GM12872 (cell line): ENCODE data around the gene DSCAM.

ENCODE experiments used
- CTCF ChIP-seq: IDR thresholded peaks from 3 replicates; pipeline ENCODE4 v1.5.1; 2011; ENCODE audit warnings: low read depth, mild to moderate bottlenecking, low read length, moderate library complexity; ENCODE audit not compliant: insufficient read depth

Gene DSCAM

DNA sequence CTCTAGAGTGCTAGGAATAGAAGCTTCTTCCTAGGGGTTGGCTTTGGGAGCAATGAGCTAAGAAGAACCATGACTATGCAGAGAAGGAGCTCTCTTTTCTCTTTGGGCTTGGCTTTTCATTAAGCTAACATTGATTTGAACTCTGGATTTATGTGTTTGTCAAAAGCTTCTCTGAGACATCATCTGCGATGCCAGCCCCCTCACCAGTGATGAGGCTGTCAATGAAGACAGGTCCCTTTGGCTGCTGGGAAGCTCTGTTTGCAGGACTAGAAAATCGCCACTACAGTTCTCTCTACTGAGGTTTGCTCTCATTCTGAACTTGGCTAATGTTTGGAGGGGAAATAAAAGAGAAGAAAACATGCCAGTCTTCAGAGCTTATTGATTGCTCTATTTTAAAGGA, 794.7 kb downstream of the DSCAM start:
- no peak for TF ChIP-seq CTCF

DNA sequence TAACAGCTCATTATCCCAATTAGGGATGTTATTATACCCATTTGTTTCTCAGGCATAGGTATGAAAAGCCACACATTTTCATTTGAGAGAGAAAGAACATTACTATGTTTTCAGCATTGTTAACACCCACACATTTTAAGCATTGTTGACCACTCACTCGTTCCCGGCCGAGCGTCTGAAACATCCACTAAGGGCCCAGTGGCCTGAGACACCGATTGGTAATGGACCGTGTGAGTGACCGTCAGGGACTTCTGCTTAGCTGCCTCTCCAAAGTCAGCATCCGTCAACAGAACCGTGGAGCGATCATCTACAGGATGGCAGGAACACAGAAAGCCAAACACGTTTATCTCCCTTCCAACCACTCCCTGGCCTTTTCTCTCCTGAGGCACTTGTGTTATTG, 795.2 kb downstream of the DSCAM start:
- TF ChIP-seq CTCF = no peak

- TF ChIP-seq CTCF = no peak
Measured at GRCh38 chr21:40049931-40050290, 797.0 kb downstream of the DSCAM start.

DNA sequence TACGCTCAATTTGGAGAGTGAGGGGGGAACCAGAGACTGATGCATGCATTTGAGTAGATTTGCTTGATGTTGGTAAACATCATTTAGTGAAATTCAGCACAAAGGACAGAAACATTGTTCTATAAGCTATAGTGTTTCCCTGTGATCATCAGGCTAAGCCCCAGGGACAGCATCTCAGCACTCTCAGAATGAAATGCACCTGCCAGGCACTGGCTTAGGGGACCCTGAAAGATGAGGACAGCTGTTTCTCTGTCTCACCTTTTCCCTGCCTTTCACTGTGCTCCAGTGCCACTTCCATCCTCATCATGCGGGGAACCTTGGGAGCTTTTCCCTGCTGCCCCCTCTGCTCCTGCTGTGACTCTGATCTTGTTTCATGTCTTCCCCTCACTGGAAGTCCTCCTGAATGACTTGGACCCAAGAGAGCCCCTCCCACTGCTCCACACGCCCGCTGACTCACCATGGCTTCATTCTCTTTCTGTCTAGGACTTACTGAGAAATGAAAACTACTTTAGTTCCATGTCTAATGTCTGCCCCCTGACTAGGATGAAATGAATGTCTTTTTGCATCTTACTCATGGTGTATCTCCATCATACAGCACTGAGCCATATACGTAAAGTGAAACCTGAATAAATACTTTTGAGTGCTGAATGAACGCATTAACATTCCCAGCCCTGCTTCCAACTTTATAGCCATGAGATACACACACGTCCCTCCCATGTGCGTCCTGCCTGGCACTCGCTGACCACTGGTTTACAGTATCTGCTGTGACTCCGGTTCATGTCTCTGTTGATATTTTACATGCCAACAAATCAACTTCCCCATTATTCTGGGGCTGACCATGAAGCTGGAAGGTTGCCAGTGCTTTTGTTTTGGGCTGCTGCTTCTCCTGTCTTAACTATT, 797.7 kb downstream of the DSCAM start:
- TF ChIP-seq CTCF = no peak

DNA sequence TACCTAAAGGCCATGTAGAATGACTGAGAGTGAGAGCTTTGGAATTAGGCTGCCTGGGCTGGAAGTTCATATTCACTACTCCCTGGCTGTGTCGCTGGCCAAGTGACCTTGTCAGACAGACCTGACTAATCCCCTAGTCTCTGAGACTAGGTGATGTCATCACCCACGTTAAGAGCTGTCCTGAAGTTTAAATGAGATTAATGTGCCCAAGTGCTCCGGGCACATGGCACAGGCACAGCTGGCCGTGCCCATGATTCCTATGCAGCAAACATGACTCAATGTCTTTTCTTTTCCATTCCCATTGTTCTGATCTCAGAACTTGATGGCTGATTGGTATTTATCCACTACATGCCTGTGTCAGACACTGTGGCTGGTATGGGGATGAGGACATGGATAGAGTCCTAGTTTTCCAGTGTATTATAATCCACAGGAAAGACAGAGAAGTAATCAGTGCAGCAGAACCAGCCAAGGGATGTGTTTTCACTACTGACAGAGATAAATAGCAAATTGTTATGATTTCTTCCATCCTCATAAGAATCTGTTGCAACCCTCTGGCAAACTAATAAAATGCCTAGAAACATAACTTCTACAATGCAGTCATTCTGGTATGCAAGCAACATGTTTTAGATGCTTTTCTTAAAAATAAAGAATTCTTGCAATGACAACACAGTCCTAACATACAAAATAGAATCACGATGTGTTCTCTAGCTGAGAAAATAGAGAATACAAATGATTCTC, 798.8 kb downstream of the DSCAM start:
- no peak for TF ChIP-seq CTCF

DNA sequence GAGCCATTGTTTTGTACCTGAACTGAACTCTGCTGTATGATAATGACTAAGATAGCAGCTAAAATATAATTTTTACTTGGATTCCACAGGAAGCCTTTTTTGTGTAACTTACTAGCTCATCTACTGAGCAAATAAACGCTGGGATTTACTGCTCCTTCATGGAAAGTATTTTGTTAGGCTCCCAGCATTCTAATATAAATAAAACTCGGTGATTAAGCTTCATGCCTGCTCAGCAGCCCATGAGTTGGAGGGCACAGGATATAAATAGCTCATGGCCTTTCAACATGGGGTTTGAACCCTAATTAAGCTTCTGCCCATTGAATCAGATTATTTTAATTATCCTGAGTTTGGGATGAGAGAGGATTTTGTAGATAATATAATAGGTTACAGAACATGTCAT, 799.7 kb downstream of the DSCAM start:
- no peak for TF ChIP-seq CTCF

GRCh38 chr21:40043866-40044265, 803.1 kb downstream of the DSCAM start:
- TF ChIP-seq CTCF = no peak
